ENCODE data around the gene SLIT3. TPM values are rescaled to one million over a fixed set of nuclear protein-coding genes. Genes with fewer than 3 reads are reported as not detected.
A peak's percentile ranks its signal among the peaks of the same experiment; 100 is the strongest.

SLIT3 gene
- total RNA-seq, 1 donor from 2014 or later = 0.22 TPM

DNA sequence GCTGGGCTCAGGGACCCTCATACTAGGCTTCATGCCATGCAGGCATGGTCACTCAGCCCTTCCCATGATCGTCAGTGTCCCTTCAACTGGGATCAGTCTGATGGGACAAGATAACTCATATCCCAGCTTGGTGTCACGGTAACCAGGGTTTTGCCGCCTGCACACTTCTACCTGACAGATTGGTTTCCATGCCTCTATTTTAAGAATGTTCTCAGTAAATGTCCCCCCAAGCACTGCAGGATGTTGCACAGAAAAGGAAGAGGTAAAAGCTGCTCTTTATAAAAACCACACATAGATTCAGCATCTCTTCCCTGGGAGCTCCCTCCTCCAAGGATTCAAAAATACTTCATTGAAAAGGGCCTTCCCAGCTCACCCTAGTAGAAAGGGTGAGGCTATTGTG is 56.1 kb downstream of the SLIT3 start:
- H3K9ac ChIP-seq = no peak overlapping the region
- H3K4me1 ChIP-seq = peaks cover 9% of the 10 kb centered on the region
- no peaks in the 10 kb centered on the region for H3K36me3 ChIP-seq
- no peaks in the 10 kb centered on the region for H3F3A ChIP-seq (ENCODE audit: low read depth)
- no peak overlapping the region for H3K4me2 ChIP-seq
- H3K9me3 Mint-ChIP-seq = peaks cover 6% of the 10 kb centered on the region
- H3K9me3 ChIP-seq (ENCODE audit: low read depth) = no peaks in the 10 kb centered on the region
- H3K79me2 ChIP-seq (ENCODE audit: low read depth) = no peaks in the 10 kb centered on the region
- H3K27me3 Mint-ChIP-seq (ENCODE audit: insufficient read depth, low read depth) = peaks cover 5% of the 10 kb centered on the region
- no peak overlapping the region for H2AFZ ChIP-seq (replicated peaks)
- peak overlapping the region; percentile 72 for H3K27ac Mint-ChIP-seq
- no peaks in the 10 kb centered on the region for H4K20me1 ChIP-seq (ENCODE audit: low read depth)
- no peaks in the 10 kb centered on the region for H3K36me3 Mint-ChIP-seq
- no peak overlapping the region for H3K27ac ChIP-seq
- no peak overlapping the region for H3K4me3 Mint-ChIP-seq
- TF ChIP-seq EZH2 (IDR thresholded peaks at IDR 0.05) (no peak), EZH2phosphoT487 (IDR thresholded peaks at IDR 0.05) (no peak)
- no peaks in the 10 kb centered on the region for H3K27me3 ChIP-seq
- DNase-seq (ENCODE audit: low spot score) = no peak
- no peaks in the 10 kb centered on the region for H3K4me1 Mint-ChIP-seq
- H3K4me3 ChIP-seq = no peak overlapping the region

DNA sequence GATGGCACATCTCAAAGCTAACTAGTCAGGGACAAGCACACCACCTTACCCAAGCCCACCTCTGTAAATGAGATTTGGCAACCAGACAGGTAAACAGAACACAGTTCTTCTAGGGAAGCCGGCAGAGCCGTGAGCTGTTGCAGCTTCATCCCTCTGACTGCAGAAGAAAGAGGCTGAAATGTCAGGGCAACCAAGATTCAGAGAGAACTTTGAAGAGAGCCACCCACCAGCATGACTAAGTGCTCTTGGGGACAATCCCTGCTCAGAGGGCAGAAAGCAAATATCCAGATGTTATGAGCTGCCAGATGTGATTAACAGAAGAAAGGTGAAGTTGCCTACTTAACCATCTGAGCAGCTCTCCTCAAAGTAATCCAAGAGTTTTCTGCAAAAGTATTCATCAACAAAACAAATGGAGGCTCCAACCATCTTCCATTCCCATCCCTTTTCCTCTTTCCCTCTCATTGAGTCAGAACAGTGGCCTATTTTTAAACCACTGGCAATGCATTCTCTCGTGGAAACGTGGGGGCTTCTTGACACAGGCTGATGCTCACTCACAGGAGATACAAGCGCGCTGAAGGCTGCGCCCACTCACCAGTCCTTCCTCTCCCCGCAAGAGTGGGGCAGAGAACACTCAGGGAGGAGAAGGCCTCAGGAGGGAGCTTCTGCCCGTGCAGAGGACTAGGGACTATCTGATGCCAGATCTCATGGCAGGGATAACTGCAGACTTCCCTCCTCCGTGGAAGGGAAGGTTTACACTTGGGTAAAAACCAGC is 57.1 kb downstream of the SLIT3 start:
- Mint-ChIP-seq H3K4me3 (no peak overlapping the region), H3K36me3 (no peaks in the 10 kb centered on the region)
- no peak overlapping the region for H3K4me2 ChIP-seq

DNA sequence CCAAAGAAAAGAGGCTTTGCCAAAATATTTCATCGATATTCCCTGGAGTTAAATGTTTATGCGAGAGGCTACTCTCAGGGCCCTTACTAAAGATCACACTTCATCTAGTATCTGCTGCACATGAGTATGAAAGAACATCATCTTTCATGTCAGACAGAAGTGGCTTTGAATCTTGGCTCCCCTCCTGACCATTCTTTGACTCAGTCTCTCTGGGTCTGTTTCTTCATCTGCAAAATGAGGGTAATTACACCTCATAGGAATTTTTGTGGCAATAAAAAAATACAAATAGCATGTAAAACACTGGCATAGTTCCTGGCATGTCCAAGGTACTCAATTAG is 58.1 kb downstream of the SLIT3 start:
- TF ChIP-seq EZH2phosphoT487 (IDR thresholded peaks at IDR 0.05) (no peak), EZH2 (IDR thresholded peaks at IDR 0.05) (no peak)
- TF ChIP-seq, protein P1, sequence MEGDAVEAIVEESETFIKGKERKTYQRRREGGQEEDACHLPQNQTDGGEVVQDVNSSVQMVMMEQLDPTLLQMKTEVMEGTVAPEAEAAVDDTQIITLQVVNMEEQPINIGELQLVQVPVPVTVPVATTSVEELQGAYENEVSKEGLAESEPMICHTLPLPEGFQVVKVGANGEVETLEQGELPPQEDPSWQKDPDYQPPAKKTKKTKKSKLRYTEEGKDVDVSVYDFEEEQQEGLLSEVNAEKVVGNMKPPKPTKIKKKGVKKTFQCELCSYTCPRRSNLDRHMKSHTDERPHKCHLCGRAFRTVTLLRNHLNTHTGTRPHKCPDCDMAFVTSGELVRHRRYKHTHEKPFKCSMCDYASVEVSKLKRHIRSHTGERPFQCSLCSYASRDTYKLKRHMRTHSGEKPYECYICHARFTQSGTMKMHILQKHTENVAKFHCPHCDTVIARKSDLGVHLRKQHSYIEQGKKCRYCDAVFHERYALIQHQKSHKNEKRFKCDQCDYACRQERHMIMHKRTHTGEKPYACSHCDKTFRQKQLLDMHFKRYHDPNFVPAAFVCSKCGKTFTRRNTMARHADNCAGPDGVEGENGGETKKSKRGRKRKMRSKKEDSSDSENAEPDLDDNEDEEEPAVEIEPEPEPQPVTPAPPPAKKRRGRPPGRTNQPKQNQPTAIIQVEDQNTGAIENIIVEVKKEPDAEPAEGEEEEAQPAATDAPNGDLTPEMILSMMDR (IDR thresholded peaks at IDR 0.05) = no peak
- Histone ChIP-seq H3K27ac (no peak overlapping the region), H4K20me1 (ENCODE audit: low read depth) (no peaks in the 10 kb centered on the region), H2AFZ (replicated peaks) (no peak overlapping the region), H3K4me1 (peaks cover 9% of the 10 kb centered on the region), H3K9ac (no peak overlapping the region), H3F3A (ENCODE audit: low read depth) (no peaks in the 10 kb centered on the region), H3K79me2 (ENCODE audit: low read depth) (no peaks in the 10 kb centered on the region), H3K9me3 (ENCODE audit: low read depth) (no peaks in the 10 kb centered on the region), H3K36me3 (no peaks in the 10 kb centered on the region), H3K4me3 (no peak overlapping the region), H3K27me3 (no peaks in the 10 kb centered on the region), H3K4me2 (no peak overlapping the region)
- Mint-ChIP-seq H3K36me3 (no peaks in the 10 kb centered on the region), H3K9me3 (peaks cover 15% of the 10 kb centered on the region), H3K27me3 (ENCODE audit: insufficient read depth, low read depth) (peaks cover 5% of the 10 kb centered on the region), H3K27ac (no peak overlapping the region), H3K4me3 (no peak overlapping the region), H3K4me1 (no peaks in the 10 kb centered on the region)
- no peak for DNase-seq (ENCODE audit: low spot score)

More for the DNA sequence above, 57.1 kb downstream of the SLIT3 start:
- Histone ChIP-seq H3K4me3 (no peak overlapping the region), H3K4me1 (peaks cover 9% of the 10 kb centered on the region), H3F3A (ENCODE audit: low read depth) (no peaks in the 10 kb centered on the region), H3K36me3 (no peaks in the 10 kb centered on the region), H2AFZ (replicated peaks) (no peak overlapping the region), H3K9me3 (ENCODE audit: low read depth) (no peaks in the 10 kb centered on the region), H3K9ac (no peak overlapping the region), H3K79me2 (ENCODE audit: low read depth) (no peaks in the 10 kb centered on the region), H3K27ac (no peak overlapping the region), H4K20me1 (ENCODE audit: low read depth) (no peaks in the 10 kb centered on the region), H3K27me3 (no peaks in the 10 kb centered on the region)
- Mint-ChIP-seq H3K27ac (no peak overlapping the region), H3K4me1 (no peaks in the 10 kb centered on the region), H3K27me3 (ENCODE audit: insufficient read depth, low read depth) (peaks cover 5% of the 10 kb centered on the region), H3K9me3 (peaks cover 12% of the 10 kb centered on the region)
- TF ChIP-seq EZH2 (IDR thresholded peaks at IDR 0.05) (no peak), EZH2phosphoT487 (IDR thresholded peaks at IDR 0.05) (no peak)
- TF ChIP-seq, protein P1 (IDR thresholded peaks at IDR 0.05) = no peak
- no peak for DNase-seq (ENCODE audit: low spot score)

DNA sequence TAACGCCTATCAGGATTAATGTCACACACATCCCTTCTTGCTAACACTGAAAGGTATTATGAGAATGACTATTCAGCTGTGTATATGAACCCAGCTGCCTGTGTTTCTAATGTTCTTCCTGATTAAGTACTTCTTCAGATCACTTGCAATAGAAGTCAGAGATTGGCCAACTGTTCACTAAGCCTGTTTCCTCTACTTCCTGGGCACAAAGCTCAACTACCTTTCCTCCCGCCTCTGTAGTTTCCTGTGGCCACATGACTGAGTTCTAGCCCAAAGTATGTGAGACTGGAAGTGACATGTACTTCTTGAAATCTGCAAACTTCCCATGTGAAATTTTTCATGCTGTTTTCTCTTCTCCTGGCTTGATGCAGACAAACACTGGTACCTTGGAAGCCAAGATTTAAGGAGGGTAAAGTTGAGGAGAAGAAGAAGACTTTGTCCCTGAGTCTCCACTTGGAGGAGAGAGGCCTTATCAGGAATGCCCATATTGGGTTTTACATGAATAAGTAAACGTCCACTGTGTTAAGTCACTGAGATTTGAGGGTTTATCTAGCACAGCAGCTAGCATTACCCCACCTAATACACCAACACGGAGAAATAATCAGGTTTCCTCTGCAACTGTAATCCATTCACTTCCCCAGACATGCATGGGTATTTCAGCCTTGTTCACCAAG is 58.6 kb downstream of the SLIT3 start:
- H3K4me3 Mint-ChIP-seq = no peak overlapping the region
- no peaks in the 10 kb centered on the region for H3K27me3 ChIP-seq

More for the DNA sequence above, 58.6 kb downstream of the SLIT3 start:
- Histone ChIP-seq H3K79me2 (ENCODE audit: low read depth) (no peaks in the 10 kb centered on the region), H3K4me1 (peaks cover 9% of the 10 kb centered on the region), H2AFZ (replicated peaks) (no peak overlapping the region), H3K36me3 (no peaks in the 10 kb centered on the region), H3K9ac (no peak overlapping the region), H3K4me3 (no peak overlapping the region), H3F3A (ENCODE audit: low read depth) (no peaks in the 10 kb centered on the region), H3K9me3 (ENCODE audit: low read depth) (no peaks in the 10 kb centered on the region), H4K20me1 (ENCODE audit: low read depth) (no peaks in the 10 kb centered on the region), H3K27ac (no peak overlapping the region), H3K4me2 (no peak overlapping the region)
- H3K27me3 Mint-ChIP-seq (ENCODE audit: insufficient read depth, low read depth) = peaks cover 5% of the 10 kb centered on the region
- H3K27ac Mint-ChIP-seq = no peak overlapping the region
- no peaks in the 10 kb centered on the region for H3K4me1 Mint-ChIP-seq
- H3K9me3 Mint-ChIP-seq = peaks cover 15% of the 10 kb centered on the region
- peaks cover under 1% of the 10 kb centered on the region for H3K36me3 Mint-ChIP-seq
- DNase-seq (ENCODE audit: low spot score) = no peak
- no peak for TF ChIP-seq EZH2 (IDR thresholded peaks at IDR 0.05)
- TF ChIP-seq, protein P1 (IDR thresholded peaks at IDR 0.05) = no peak
- TF ChIP-seq EZH2phosphoT487 (IDR thresholded peaks at IDR 0.05) = no peak
